Central memory CD8-positive, alpha-beta T cell (primary cell): ENCODE results near the gene DCAF4L1.

Source experiments
- ATAC-seq: fragments of 150-1000 bp; cut with Tn5 transposase; replicated peaks from 2 replicates; pipeline ENCODE4 v1.10.0; 2022; ENCODE audit warnings: mild to moderate bottlenecking, moderate FRiP score, moderate number of reproducible peaks; ENCODE audit not compliant: poor library complexity, severe bottlenecking; ENCODE audit errors: extremely low read depth
- DNase-seq, 2 donors: peaks; one replicate each; pipeline ENCODE4 v3.0.0; 2021; ENCODE audit warnings: low spot score in 2 of 2
- H3K27ac Mint-ChIP-seq: one replicate; pipeline ENCODE4 v1.8.0; 2022; ENCODE audit warnings: low read depth, mild to moderate bottlenecking, moderate library complexity, mixed read lengths
- H3K27me3 Mint-ChIP-seq: one replicate; pipeline ENCODE4 v1.8.0; 2022; ENCODE audit warnings: mixed read lengths
- H3K36me3 Mint-ChIP-seq: one replicate; pipeline ENCODE4 v1.8.0; 2022; ENCODE audit warnings: mild to moderate bottlenecking, moderate library complexity, mixed read lengths; ENCODE audit not compliant: insufficient read depth
- H3K4me1 Mint-ChIP-seq: one replicate; pipeline ENCODE4 v1.8.0; 2022; ENCODE audit warnings: mixed read lengths
- H3K4me3 Mint-ChIP-seq: one replicate; pipeline ENCODE4 v1.8.0; 2022; ENCODE audit warnings: mild to moderate bottlenecking, moderate library complexity, mixed read lengths
- H3K9me3 Mint-ChIP-seq: one replicate; pipeline ENCODE4 v1.8.0; 2022; ENCODE audit warnings: mixed read lengths

The DCAF4L1 gene

GRCh38 chr4:41981456-41981855 lies at the start of gene DCAF4L1:
Gene DCAF4L1 (plus strand): TSS chr4:41981756. CDS start chr4:41981793, 37 bp downstream.
- ATAC-seq (no peak), DNase-seq (no peak)
- H3K9me3 Mint-ChIP-seq = no peaks in the 10 kb centered on the region
- H3K4me1 Mint-ChIP-seq = no peaks in the 10 kb centered on the region
- H3K36me3 Mint-ChIP-seq = no peaks in the 10 kb centered on the region
- no peaks in the 10 kb centered on the region for H3K27me3 Mint-ChIP-seq
- no peak within 1 kb of the TSS for H3K4me3 Mint-ChIP-seq
- no peak within 1 kb of the TSS for H3K27ac Mint-ChIP-seq

GRCh38 chr4:41932988-41933387 lies 48.6 kb upstream of the DCAF4L1 start:
- peaks cover 32% of the 10 kb centered on the region for H3K4me1 Mint-ChIP-seq
- DNase-seq = no peak

GRCh38 chr4:41933997-41934503 lies 47.5 kb upstream of the DCAF4L1 start:
- DNase-seq (no peak), ATAC-seq (no peak)
- H3K9me3 Mint-ChIP-seq = no peaks in the 10 kb centered on the region
- H3K4me1 Mint-ChIP-seq = peaks cover 40% of the 10 kb centered on the region
- H3K27me3 Mint-ChIP-seq = no peaks in the 10 kb centered on the region
- peak overlapping the region; percentile 92 for H3K27ac Mint-ChIP-seq
- H3K4me3 Mint-ChIP-seq = peak overlapping the region; percentile 93
- peaks cover 11% of the 10 kb centered on the region for H3K36me3 Mint-ChIP-seq

More at GRCh38 chr4:41932988-41933387, 48.6 kb upstream of the DCAF4L1 start:
- no peak for ATAC-seq
- peaks cover 9% of the 10 kb centered on the region for H3K36me3 Mint-ChIP-seq
- no peak overlapping the region for H3K27ac Mint-ChIP-seq
- no peaks in the 10 kb centered on the region for H3K9me3 Mint-ChIP-seq
- no peak overlapping the region for H3K4me3 Mint-ChIP-seq
- peaks cover 7% of the 10 kb centered on the region for H3K27me3 Mint-ChIP-seq

- Mint-ChIP-seq H3K9me3 (no peaks in the 10 kb centered on the region), H3K4me3 (peak overlapping the region; percentile 93), H3K36me3 (peaks cover 16% of the 10 kb centered on the region), H3K4me1 (peaks cover 41% of the 10 kb centered on the region), H3K27me3 (no peaks in the 10 kb centered on the region), H3K27ac (peak overlapping the region; percentile 92)
- DNase-seq (no peak), ATAC-seq (no peak)
Measured at GRCh38 chr4:41934514-41934900, 47.0 kb upstream of the DCAF4L1 start.

DNA sequence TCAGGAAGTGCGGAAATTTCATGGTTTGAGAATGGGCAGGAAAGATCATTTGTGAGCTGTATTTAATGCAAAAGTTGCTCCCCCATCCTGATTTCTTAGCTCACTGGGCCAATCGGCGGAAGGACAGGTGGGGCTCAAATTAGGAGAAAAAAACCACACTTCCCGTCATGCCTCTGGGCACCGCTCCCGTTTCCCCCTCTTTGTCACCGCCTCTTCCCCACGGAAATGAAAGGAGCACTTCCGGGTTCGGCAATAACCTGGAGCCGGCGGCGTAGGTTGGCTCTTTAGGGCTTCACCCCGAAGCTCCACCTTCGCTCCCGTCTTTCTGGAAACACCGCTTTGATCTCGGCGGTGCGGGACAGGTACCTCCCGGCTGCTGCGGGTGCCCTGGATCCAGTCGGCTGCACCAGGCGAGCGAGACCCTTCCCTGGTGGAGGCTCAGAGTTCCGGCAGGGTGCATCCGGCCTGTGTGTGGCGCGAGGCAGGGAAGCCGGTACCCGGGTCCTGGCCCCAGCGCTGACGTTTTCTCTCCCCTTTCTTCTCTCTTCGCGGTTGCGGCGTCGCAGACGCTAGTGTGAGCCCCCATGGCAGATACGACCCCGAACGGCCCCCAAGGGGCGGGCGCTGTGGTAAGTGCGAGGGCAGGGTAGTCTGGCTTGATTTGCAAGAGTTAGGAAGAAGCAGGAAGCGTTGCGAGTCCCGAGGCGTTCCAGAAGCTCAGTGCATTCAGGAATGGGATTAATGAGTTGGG lies 46.5 kb upstream of the DCAF4L1 start, which contains the start of gene TMEM33:
Gene TMEM33 (plus strand): TSS at position 529 of the 751 bp plus-strand sequence. CDS start 56 bp downstream, at position 585.
- Mint-ChIP-seq H3K4me3 (peak within 1 kb of the TSS; percentile 93), H3K27me3 (no peaks in the 10 kb centered on the region), H3K9me3 (no peaks in the 10 kb centered on the region), H3K4me1 (peaks cover 46% of the 10 kb centered on the region), H3K27ac (peak within 1 kb of the TSS; percentile 92), H3K36me3 (peaks cover 21% of the 10 kb centered on the region)
- ATAC-seq (peak; percentile 82), DNase-seq (peak; percentile 46 to 50)

DNA sequence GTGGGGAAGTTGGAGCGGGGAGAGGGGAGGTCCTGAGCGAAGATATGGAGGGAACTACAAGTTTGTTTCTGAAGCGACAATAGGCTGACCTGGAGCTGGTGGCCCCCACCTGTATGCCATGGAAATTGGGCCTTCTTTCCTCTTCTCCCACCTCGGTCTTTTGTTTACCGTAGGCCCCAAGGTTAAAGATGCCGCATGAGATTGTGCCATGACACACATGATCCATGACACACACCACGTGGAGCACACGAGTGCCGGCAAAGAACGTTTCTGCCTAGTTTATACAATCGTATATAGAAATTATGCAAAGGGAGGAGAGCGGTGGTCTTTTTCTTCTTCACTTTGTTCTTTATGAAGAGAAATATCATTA lies 45.9 kb upstream of the DCAF4L1 start:
- no peaks in the 10 kb centered on the region for H3K27me3 Mint-ChIP-seq
- peak overlapping the region; percentile 93 for H3K4me3 Mint-ChIP-seq

GRCh38 chr4:41939016-41939626 lies 42.4 kb upstream of the DCAF4L1 start:
- peaks cover 51% of the 10 kb centered on the region for H3K4me1 Mint-ChIP-seq
- DNase-seq = no peak
- H3K9me3 Mint-ChIP-seq = no peaks in the 10 kb centered on the region
- ATAC-seq = no peak
- no peak overlapping the region for H3K27ac Mint-ChIP-seq
- H3K27me3 Mint-ChIP-seq = no peaks in the 10 kb centered on the region
- H3K36me3 Mint-ChIP-seq = peaks cover 37% of the 10 kb centered on the region
- H3K4me3 Mint-ChIP-seq = no peak overlapping the region

More for the DNA sequence above, 45.9 kb upstream of the DCAF4L1 start:
- Mint-ChIP-seq H3K36me3 (peaks cover 26% of the 10 kb centered on the region), H3K4me1 (peaks cover 46% of the 10 kb centered on the region), H3K9me3 (no peaks in the 10 kb centered on the region), H3K27ac (peak overlapping the region; percentile 92)
- DNase-seq (no peak), ATAC-seq (peak; percentile 29)

DNA sequence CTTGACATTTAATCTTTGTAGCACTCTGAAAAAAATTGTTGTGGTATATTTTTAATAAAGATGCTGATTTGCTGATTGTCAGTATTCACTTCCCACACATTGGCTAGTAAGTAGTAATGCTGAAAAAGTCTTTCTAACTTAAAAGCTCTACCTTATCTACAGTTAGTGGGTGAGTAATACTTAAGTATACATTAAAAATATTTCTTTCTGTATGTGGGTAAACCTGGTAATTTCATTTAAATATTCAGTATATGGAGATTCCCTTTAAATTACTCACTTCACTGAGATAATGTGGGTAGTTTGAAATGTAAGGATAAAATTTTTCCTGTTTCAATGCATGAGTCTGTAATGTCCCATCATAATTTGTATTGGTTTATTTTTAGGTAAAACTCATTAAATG lies 40.7 kb upstream of the DCAF4L1 start:
- H3K4me1 Mint-ChIP-seq = peaks cover 35% of the 10 kb centered on the region
- H3K27me3 Mint-ChIP-seq = no peaks in the 10 kb centered on the region
- H3K4me3 Mint-ChIP-seq = no peak overlapping the region
- H3K9me3 Mint-ChIP-seq = no peaks in the 10 kb centered on the region
- H3K36me3 Mint-ChIP-seq = peaks cover 39% of the 10 kb centered on the region
- DNase-seq = no peak
- no peak overlapping the region for H3K27ac Mint-ChIP-seq
- no peak for ATAC-seq

DNA sequence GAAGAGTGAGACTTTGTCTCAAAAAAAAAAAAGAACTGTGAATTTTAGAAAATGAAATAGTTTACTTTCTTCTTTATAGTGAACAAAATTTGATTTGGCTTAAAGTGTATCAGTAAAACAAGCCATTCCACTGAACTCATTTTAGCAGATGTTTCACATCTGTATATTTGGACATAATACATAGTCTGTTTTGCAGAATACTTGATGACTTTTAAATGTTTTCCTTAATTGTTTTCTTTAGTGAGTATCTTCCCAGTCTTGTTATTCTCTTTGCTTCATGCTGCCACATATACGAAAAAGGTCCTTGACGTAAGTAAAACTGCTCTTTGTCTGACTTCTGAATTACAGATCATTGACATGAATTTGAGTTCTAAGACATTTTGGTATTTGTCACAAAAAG lies 38.0 kb upstream of the DCAF4L1 start:
- Mint-ChIP-seq H3K27ac (no peak overlapping the region), H3K27me3 (no peaks in the 10 kb centered on the region), H3K4me1 (peaks cover 14% of the 10 kb centered on the region), H3K4me3 (no peak overlapping the region), H3K9me3 (no peaks in the 10 kb centered on the region), H3K36me3 (peaks cover 51% of the 10 kb centered on the region)
- DNase-seq = no peak
- ATAC-seq = no peak

- Mint-ChIP-seq H3K4me1 (peaks cover 11% of the 10 kb centered on the region), H3K9me3 (no peaks in the 10 kb centered on the region), H3K27ac (no peak overlapping the region), H3K27me3 (no peaks in the 10 kb centered on the region), H3K4me3 (no peak overlapping the region), H3K36me3 (peaks cover 50% of the 10 kb centered on the region)
- ATAC-seq (no peak), DNase-seq (no peak)
Measured at GRCh38 chr4:41944089-41944488, 37.5 kb upstream of the DCAF4L1 start.

GRCh38 chr4:41949531-41949930 lies 32.0 kb upstream of the DCAF4L1 start:
- Mint-ChIP-seq H3K36me3 (peaks cover 50% of the 10 kb centered on the region), H3K4me1 (peaks cover 7% of the 10 kb centered on the region), H3K27ac (no peak overlapping the region), H3K9me3 (no peaks in the 10 kb centered on the region), H3K27me3 (no peaks in the 10 kb centered on the region), H3K4me3 (no peak overlapping the region)
- ATAC-seq = no peak
- DNase-seq = no peak

- Mint-ChIP-seq H3K4me1 (peaks cover 4% of the 10 kb centered on the region), H3K36me3 (peaks cover 9% of the 10 kb centered on the region), H3K27ac (no peak overlapping the region), H3K9me3 (no peaks in the 10 kb centered on the region), H3K27me3 (no peaks in the 10 kb centered on the region), H3K4me3 (no peak overlapping the region)
- DNase-seq (no peak), ATAC-seq (no peak)
Measured at GRCh38 chr4:41957634-41958033, 23.9 kb upstream of the DCAF4L1 start.

DNA sequence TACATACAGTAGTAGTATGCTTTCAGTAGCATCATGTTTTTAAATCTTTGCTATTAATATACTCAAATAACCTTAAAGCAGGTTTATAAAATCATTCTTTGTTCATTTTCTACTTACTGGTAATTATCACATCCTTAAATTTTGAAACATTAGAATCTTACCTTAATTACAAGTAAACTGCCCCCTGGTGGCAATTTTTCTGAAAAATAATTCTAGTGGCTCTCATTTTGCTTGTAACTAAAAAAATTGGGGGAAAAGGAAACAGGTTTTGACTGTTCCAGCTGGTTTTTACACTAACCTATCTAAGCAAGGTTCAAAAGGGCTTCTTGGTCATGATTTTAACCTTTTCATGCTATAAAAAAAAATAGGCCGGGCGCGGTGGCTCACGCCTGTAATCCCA lies 18.5 kb upstream of the DCAF4L1 start:
- H3K36me3 Mint-ChIP-seq = no peaks in the 10 kb centered on the region
- DNase-seq (no peak), ATAC-seq (no peak)
- H3K4me1 Mint-ChIP-seq = peaks cover 4% of the 10 kb centered on the region
- peaks cover 3% of the 10 kb centered on the region for H3K9me3 Mint-ChIP-seq
- H3K27ac Mint-ChIP-seq = no peak overlapping the region
- H3K4me3 Mint-ChIP-seq = no peak overlapping the region
- no peaks in the 10 kb centered on the region for H3K27me3 Mint-ChIP-seq
